GM19397 (cell line): ENCODE results near the gene SYTL3.
"Not testable (repeated sequence)": the region's sequence is repeated elsewhere in the genome, so short reads cannot be mapped to it uniquely, and the experiment has no call there.

Experiments used
- ATAC-seq: cut with Tn5 transposase; IDR thresholded peaks from one replicate; pipeline ENCODE4 v1.9.1; 2021; ENCODE audit warnings: mild to moderate bottlenecking, moderate library complexity; ENCODE audit not compliant: unreplicated experiment

The SYTL3 gene

DNA sequence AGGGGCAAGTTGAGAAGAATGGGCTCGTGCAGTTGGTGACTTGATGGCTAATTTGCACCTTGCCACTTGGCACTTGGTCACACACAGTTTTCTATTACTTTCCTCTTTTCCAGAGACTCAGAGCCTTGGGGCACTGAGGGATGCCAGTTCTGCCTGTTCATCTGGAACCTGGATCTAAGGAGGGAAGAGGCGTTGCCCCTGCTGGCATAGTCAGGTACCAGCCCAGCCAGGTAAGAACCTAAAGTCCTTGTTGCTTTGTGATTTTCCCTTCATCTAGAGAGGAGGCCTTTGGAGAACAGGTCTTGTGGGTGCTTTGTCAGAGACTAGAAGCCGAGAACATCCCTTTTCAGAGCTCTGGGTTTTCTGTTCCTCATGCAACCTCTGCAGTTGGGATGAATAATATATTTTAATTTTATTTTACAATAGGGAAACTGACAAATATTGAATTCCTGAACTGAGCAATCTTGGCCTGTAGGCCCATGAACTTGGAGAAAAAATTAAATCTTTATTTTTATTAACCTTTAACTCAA, 11.4 kb downstream of the SYTL3 start:
- no peak for ATAC-seq

DNA sequence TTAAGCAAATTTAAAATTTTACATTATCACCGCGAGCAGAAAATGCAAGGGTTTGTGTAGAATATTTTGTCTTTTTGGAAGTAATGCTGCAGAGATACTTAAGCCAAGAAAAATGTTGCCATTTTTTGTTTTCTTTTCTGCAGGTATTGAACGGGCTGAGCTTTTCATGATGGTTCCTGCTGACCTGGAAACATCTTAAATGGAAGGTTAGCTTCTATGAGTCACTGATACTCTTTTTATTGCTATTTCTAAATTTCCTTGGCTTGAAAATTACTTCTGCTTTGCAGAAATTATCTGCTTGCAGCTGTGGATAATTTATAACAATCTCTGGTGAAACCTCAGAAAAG, 12.7 kb downstream of the SYTL3 start:
- ATAC-seq: no peak

DNA sequence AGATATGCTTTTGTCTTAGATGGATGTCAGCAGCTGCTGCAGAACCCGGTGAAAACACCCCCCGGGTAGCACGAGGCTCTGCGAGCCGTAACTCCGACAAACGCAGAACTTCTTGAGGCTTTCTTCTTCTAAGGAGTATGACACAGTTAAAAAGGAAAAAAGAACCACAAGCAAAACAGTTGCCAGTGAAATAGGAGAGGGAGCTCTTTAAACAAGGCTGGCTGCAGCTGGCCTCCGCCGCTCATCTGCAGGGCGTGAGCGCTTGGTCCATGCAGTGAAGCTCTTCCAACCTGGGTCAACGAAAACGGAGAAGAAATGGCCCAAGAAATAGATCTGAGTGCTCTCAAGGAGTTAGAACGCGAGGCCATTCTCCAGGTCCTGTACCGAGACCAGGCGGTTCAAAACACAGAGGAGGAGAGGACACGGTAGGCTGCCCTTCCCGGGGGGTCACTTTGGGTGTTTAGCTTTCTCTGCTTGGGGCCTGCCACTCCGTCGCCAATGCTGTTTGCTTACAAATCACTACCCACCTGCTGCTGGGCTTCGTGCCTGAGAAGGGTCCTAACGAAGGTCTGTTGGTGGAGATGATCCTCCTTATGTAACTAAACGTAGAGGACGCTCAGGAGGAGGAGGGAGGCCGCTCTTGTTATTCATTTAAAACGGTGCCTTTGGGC, 13.2 kb downstream of the SYTL3 start:
- ATAC-seq: no peak

DNA sequence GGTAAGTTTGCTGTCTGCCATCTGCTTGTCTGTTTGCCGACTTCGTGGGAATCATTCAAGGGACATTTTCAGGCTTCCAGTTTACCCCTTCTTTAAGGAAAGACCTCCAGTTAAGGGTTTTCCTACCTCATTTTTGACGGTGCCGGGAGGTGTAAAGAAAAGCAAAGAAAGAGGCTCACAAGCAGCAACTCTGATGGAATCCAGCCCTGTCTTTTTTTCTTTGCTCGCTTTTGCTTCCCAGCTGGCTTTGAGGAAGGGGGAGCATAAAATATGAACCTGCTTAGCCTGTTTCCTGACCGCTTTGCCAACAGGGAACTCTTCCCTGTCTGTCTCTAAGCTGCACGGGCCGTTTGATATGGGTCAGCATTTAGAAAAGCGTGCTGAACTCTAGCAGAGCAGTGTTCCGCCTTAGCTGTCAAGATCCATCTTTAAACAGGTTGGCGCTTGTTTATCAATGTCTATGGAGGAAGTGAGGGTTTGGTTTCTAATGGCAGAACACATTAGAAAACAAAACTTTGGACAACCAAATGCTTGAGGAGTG, 13.8 kb downstream of the SYTL3 start:
- no peak for ATAC-seq

DNA sequence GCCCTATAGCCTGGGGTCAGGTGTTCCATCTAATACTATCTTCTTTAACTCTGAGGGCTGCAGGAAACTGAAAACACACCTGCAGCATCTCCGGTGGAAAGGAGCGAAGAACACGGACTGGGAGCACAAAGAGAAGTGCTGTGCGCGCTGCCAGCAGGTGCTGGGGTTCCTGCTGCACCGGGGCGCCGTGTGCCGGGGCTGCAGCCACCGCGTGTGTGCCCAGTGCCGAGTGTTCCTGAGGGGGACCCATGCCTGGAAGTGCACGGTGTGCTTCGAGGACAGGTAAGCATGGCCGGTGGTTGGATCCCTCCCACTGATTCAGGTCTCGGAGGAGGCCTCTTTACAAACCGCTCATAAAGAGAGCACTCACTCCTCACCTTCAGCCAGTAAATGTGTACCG, 15.5 kb downstream of the SYTL3 start:
- ATAC-seq: no peak

DNA sequence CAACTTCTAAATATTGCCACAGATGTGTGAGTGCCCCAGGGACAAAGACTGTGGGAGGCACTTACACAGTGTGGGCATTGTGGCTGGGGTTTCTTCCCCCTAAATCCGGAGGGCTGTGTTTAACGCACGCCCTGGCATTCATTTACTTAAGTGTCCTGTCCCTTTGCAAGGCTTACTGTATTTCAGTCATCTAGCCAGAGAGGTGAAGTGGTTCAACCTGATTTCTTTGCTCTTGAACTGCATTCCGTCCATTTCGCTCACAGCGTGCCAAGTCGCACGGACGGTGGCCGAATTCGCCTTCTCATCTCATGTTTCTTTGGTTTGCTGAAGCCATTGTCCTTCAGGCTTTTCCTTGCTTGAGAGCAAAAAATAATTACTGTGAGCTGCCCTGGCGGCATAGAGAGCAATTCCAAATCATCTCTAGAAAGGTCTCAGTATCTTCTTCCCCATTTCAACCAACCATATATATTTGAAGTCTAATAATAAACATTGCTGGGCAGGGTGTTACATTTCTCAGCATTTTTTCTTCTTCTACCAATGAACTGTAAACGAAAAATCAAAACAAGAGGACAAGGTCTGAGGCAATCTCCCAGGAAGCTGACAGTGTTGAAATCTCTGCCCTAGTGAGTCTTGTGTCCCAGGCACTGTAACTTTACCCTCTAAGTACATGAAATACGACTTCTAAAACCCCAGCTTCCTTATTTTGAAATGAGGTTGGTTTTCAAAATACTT, 16.9 kb downstream of the SYTL3 start:
- no peak for ATAC-seq

DNA sequence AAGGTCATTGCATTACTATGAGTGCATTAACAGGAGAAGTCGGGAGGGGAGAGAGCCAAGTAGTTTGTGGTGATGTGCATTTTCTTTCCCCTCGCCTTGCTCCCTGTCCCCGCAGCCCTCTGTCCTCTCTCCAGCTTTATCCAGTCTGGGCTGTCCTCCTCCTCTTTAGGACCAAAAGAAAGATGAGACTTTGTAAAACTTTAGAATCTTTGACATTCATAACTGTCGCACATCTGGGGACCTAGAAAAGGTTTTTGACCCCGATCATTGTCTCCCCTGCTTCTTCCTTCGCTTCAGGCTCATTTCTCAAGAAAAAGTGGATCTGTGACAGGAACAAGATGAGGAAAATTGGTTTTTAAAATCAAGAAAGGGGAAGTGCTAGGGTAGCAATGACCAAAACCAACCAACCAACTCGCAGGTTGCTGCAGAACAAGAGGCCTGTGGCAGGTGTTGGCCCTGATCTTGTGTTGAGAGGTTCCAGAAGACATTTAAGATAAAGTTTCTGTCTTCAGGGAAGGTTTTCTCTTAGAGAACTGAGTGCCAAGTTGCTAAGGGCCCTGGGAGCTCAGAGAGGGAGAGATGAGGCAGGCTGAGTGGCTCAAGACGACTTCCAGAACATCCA, 17.6 kb downstream of the SYTL3 start:
- no peak for ATAC-seq

DNA sequence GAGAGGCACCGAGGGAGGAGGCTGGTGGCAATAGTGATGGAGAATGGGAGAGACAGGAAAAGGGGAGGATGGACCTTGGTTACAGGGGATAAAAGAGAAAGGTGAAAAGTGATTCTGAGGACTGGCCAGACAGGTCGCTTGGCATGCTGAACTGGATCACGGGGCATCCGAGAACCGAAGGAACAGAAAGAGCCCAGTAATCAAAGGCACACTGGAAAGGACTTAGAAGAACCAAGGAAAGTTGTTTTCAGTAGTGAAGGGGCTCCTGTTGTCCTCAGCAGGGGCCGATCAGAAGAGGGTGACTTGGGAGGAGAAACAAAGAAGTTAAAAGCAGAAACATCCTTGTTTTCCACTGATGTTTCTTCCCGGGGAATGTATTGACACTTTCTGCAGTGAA, 18.9 kb downstream of the SYTL3 start:
- no peak for ATAC-seq

DNA sequence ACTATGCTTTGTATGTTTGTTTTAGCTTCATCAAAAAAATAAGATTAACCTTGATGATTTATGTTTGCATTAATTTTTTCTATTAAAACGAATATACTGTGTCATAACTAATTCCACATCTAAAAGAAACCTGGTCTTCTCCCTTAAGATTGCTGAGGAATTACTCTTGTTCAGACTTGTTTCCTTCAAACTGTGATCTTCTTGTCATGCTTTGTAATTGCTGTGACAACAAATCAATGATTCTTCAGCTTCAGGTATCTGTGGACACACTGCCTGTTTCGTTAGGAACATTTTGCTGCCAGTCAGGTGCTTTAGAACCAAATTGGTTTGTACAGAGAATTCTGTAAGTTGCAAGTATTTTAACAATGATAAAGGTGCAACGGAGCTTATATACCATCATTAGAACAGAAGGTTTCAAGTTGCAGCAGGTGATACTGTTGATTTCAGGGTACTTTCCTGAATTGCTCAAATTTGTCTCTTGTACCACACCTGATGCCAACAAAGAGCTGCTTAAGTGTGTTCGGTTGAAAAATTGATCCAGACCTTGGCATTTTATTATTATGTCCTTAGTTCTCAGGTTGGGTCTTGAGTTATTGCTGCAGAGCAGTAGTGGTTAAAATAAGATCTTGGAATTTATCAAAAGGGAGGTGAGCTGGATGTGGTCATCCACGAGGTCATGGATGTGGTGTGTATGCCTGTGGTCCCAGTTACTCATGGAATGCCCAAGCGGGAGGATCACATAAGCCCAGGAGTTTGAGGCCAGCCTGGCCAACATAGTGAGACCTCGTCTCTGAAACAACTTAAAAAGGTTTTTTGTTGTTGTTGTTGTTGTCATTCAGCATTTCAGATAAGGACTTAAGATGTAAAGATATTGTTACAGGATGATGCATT, 19.5 kb downstream of the SYTL3 start:
- no peak for ATAC-seq

DNA sequence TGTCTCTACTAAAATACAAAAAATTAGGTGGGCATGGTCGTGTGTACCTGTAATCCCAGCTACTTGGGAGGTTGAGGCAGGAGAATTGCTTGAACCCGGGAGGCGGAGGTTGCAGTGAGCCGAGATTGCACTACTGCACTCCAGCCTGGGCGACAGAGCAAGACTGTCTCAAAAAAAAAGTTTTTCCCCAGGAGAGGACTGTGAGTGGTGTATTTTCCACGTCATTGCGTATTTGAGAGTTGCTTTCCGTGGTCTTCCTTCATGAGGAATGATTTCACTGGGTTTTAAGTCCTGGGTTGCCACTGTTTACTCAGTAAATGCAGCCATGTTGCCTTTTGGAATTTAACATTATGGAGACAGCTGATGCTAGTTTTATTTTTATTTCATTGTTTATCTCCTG, 22.3 kb downstream of the SYTL3 start:
- not testable (repeated sequence) for ATAC-seq

DNA sequence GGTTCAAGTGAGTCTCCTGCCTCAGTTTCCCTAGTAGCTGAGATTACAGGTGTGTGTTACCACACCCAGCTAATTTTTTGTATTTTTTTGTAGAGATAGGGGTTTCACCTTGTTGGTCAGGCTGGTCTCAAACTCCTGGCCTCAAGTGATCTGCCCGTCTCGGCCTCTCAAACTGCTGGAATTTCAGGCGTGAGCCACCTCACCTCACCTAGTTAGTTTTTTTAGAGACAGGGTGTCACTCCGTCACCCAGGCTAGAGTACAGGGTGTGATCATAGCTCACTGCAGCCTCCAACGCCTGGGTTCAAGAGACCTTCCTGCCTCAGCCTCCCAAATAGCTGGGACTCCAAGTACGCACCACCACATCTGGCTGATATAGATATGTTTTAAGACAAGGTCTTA, 22.9 kb downstream of the SYTL3 start:
- ATAC-seq: no peak

DNA sequence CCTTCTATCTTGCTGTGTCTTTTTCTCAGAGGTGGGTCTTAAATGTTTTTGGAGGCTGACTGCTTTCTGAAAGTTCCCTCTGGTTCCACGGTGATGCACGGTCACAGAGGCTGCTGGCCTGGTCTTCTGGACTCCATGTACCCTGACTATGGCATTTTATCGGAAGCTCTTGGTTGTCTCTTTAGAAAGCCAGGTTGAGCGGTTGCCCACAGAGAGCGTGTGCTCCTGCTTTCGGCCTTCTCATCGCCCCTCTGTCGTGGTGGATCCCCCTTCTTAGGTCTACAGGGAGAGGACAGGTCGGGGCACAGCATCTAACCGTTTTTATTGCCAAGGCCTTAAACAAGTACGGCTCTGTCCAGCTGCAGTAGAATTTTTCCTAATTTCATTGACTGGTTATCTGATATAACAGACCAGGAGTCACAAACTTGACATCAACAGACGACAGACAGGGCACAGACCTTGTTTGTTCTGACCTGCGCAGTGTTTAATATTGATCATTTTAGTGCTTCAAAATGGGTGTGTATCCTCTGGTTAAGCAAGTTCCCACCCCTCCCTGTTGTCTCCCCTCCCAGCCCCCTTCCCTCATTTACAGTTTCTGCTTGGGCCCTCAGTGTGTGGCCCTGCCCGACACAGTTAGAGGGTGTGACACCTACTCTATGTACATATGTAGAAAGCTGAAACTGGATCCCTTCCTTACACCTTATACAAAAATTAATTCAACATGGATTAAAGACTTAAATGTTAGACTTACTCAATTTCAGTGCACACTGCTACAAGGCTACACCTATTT, 24.7 kb downstream of the SYTL3 start:
- no peak for ATAC-seq

DNA sequence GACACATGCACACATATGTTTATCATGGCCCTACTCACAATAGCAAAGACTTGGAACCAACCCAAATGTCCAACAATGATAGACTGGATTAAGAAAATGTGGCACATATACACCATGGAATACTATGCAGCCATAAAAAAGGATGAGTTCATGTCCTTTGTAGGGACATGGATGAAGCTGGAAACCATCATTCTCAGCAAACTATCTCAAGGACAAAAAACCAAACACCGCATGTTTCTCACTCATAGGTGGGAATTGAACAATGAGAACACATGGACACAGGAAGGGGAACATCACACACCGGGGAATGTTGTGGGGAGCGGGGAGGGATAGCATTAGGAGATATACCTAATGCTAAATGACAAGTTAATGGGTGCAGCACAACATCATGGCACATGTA, 27.2 kb downstream of the SYTL3 start:
- not testable (repeated sequence) for ATAC-seq

DNA sequence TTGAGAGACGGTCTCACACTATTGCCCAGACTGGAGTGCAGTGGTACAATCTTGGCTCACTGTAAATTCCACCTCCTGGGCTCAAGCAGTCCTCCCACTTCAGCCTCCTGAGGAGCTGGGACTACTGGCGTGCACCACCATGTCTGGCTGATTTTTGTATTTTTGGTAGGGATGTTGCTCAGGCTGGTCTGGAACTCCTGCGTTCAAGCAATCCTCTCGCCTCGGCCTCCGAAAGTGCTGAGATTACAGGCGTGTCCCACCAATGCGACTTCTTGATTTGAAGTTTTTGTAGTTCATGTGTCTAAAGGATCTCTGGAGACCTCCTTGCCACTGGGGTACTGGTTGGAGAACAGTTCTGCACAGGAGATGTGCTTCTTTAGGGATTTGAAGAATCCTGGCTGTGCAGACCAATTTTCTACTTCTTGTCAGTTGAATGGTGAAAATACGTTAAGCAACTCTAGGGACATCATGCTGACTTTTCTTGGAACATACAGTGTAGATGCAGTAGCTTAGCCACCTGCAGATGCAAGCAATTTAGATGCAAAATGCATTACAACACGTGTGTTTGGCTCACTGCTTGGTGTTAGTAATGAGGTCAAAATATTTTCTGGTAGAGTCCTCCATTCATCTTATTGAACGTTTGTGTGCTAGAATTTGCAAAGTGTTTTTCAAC, 28.2 kb downstream of the SYTL3 start:
- ATAC-seq: no peak

DNA sequence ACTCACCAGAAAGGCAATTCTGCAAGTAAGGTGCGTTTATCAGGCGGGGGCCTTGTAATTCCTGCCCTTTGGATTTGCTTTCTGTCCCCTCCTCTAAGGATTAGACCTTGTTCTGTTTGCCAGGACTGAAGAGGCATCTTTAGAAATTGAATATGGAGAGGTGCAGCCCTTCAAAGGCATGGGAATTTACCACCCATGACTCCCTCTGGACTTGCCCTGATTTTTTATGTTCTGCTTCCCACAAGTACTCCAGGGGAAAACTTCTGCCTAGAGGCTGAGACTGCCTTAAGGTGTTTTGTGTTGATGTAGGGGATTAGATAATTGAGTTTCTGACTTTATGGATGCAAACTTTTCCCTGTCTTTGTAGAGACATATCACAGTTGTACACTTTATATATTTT, 30.2 kb downstream of the SYTL3 start:
- ATAC-seq: no peak

DNA sequence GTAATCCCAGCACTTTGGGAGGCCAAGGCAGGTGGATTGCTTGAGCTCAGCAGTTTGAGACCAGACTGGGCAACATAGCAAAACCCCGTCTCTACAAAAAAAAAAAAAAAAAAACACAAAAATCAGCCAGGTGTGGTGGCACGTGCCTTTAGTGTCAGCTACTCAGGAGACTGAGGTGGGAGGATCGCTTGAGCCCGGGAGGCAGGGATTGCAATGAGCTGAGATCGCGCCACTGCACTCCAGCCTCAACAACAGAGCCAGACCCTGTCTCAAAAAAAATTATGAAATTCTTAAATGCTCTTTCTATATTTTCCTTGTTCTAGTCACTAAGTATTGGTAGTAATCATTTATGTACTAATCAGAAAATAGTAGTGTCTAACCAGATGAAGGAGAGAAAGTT, 30.6 kb downstream of the SYTL3 start:
- no peak for ATAC-seq

DNA sequence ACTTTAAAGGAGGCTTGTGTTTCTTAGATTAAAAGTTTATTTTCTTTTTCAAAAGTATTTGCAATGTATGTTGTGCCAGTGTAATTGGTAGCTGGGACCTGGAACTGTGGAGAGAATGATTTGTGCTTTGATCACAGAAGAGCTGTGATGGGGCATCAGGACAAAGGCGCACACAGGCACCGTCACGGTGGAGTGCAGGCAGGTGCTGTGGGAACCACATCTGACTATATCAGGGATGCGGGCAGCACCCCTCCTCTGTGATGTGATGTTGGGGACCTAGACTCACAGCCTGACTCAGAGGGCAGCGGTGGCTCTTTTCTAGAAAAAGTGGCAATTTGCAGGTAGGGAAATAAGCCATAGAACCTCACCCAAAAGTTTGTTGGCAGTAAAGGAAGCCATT, 34.5 kb downstream of the SYTL3 start:
- no peak for ATAC-seq

DNA sequence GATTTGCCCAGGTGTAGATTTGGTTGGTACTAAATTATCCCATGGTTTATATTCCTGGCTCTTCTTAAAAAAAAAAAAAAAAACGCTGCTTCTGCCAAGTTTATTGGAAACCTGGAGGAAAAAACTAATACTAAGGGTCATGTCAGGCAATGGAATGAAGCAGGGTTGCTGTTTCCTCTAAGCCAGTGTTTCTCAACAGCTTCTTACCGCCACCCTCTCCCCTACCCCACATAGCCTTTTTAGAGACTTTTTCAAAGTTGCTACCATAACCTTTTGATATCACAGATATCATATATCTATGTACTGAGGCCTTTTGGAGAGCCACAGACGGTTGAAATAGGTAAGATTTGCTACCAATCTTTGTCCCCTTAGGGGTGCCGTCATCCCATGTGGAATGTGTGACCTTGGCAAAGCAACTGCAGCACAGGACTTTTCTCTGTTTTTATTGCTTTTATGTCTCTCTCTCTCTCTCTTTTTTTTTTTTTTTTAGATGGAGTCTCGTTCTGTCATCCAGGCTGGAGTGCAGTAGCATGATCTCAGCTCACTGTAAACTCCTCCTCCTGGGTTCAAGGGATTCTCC, 35.0 kb downstream of the SYTL3 start:
- ATAC-seq: no peak

DNA sequence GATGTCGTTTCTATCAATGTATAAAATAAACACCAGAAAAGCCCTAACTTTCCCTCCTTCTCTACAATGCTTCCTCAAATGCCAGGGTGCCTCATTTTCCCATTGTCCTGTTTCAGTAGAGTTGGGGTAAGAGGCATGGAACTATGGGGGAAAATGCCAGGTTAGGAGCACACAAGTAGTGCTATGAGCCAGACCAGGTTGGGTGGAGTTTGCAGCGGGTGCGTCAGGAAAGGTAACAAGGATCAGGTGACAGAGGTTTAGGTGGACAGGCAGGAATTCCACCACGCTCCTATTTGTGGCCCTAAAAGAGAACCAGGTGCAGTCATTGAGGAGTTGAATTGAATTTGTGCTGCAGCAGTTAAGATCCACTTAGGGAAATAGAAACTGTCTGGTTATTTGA, 36.5 kb downstream of the SYTL3 start:
- ATAC-seq: no peak
